Activated CD8-positive, alpha-beta memory T cell treated with anti-CD3 and anti-CD28 coated beads, Interleukin-2, amount 10 ng/mL, durations not matched to agents 7 days and 5 days (primary cell): ENCODE data around the gene DLG4. TPM values are rescaled to one million over a fixed set of nuclear protein-coding genes. Genes with fewer than 3 reads are reported as not detected.
"Not testable (repeated sequence)": the region's sequence is repeated elsewhere in the genome, so short reads cannot be mapped to it uniquely, and the experiment has no call there.

Experiments used
- ATAC-seq: fragments of 150-1000 bp; cut with Tn5 transposase; one replicate; pipeline ENCODE4 v1.10.0; 2021; ENCODE audit warnings: moderate library complexity
- CTCF ChIA-PET: fragments of 350-600 bp; sonication (Branson Sonifier 250); formaldehyde crosslinking; loops from one replicate; lab custom pipeline; 2021; ENCODE audit warnings: antibody characterized with exemption; lab: Charles Lee
- DNase-seq: peaks from one replicate; pipeline ENCODE4 v3.0.0-alpha.2; 2020
- H3K27ac Mint-ChIP-seq: one replicate; pipeline ENCODE4 v1.8.0; 2021; ENCODE audit warnings: mild to moderate bottlenecking, mixed read lengths
- H3K27me3 Mint-ChIP-seq: one replicate; pipeline ENCODE4 v1.8.0; 2021; ENCODE audit warnings: mixed read lengths
- H3K36me3 Mint-ChIP-seq: one replicate; pipeline ENCODE4 v1.8.0; 2021; ENCODE audit warnings: mild to moderate bottlenecking, mixed read lengths
- H3K4me1 Mint-ChIP-seq: one replicate; pipeline ENCODE4 v1.8.0; 2021; ENCODE audit warnings: mixed read lengths
- H3K4me3 Mint-ChIP-seq: one replicate; pipeline ENCODE4 v1.8.0; 2021; ENCODE audit warnings: mild to moderate bottlenecking, moderate library complexity, mixed read lengths
- H3K9me3 Mint-ChIP-seq: one replicate; pipeline ENCODE4 v1.8.0; 2022; ENCODE audit warnings: low read depth, mixed read lengths
- total RNA-seq, 2 experiments: library from RNA; stranded (reverse); gene quantifications; one replicate each; pipeline ENCODE4 v1.2.3, GENCODE V29; 2021

DLG4 gene
- total RNA-seq, 2 experiments from 2014 or later, result 4.9 to 5.3 TPM

DNA sequence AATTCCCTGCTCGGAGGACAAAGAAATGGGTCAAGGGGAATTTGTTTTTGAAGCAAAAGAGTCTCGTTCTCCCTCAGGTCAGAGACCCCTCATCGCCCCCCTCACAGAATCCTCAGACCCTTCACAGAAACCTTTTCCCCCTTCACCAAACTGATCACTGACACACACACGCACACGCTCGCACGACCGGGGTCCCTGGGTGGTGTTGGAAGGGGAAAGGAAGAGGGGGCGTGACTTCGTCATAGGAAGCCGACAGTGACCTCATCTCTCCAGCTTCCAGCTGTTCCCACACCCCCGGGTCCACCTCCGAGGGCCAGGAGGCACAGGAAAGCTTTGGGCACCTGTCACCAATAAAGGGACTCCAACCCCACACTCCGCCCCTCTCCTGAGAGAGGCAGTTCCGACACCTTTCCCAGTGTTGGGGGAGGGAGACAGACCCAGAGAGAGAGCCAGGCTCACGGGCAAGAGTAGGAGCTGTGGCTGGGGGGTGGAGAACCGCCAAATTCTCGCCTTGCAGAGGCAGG, 41.6 kb downstream of the DLG4 start:
- Mint-ChIP-seq H3K4me3 (peak overlapping the region; percentile 53), H3K4me1 (peaks cover 9% of the 10 kb centered on the region), H3K36me3 (no peaks in the 10 kb centered on the region), H3K9me3 (no peaks in the 10 kb centered on the region), H3K27me3 (peaks cover 14% of the 10 kb centered on the region), H3K27ac (no peak overlapping the region)
- CTCF ChIA-PET, result interaction anchor here (0.9 to 3.6 kb wide), 26 partner anchors 8 to 264 kb away, joined by 3 to 41 read pairs (median 4); partner anchors contain the start of genes BCL6B, SLC16A11 and SLC16A13
- ATAC-seq, result no peak
- DNase-seq, result no peak

DNA sequence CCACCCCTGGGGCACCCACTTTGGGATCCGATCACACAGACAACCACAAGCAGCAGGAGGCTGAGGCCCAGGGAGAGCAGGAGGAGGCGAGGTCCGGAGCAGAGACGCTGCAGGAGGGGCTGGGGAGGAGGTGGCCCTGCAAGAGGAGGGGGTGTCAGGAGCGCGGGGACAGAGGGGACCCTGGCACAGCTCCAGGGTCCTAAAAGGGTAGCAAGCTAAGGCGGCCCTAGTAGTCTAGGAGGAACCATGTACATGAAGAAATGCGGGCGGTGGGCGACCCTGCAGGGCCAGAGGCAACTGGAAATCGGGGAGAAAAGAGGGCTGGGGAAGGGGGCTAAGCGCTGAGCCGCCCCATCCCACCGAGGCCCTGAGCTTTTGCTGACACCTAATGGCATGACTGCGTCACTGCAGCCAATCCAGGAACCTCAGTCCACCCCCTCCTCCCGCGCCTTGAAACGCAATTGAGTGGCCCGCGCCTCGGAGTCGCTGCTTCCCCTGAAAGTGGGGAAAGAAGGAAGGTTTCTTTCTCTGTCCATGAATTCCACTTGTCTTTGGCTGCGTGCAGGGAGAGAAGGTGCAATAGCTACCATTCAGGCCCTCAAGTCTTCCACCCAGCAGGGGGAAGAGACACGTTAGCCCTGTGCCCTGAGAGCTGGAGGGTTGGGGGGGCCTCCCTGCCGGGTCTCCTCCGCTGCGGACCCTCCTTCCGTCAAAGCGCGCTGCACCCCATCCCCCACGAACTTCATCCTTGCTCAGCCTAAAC, 42.3 kb downstream of the DLG4 start:
- peak overlapping the region; percentile 53 for H3K4me3 Mint-ChIP-seq
- H3K27me3 Mint-ChIP-seq, result peaks cover 14% of the 10 kb centered on the region
- DNase-seq, result peak; percentile 75
- no peaks in the 10 kb centered on the region for H3K36me3 Mint-ChIP-seq
- H3K9me3 Mint-ChIP-seq, result no peaks in the 10 kb centered on the region
- H3K4me1 Mint-ChIP-seq, result peaks cover 9% of the 10 kb centered on the region
- no peak overlapping the region for H3K27ac Mint-ChIP-seq
- CTCF ChIA-PET, result interaction anchor here (0.8 to 3.6 kb wide), 28 partner anchors 8 to 263 kb away, joined by 3 to 41 read pairs (median 4); partner anchors contain the start of genes BCL6B, SLC16A11 and SLC16A13
- peak; percentile 73 for ATAC-seq

DNA sequence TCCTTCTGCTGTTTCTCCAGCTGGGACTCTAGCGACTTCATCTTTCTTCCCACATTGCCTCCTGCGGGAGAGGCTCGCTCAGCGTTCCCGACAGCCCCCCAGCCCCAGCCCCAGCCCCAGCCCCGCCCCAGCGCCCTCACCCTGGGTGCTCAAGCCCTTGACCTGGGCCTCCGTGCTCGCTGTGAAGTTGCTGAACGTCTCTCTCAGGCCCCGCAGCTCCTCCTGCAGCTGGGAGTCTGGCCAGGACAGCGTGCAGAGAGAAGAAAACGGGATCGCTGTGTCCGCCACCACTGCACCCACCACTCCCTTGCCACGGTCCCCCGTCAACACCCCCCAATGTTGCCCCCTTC, 42.8 kb downstream of the DLG4 start:
- H3K4me1 Mint-ChIP-seq, result peaks cover 9% of the 10 kb centered on the region
- H3K27ac Mint-ChIP-seq, result no peak overlapping the region
- H3K9me3 Mint-ChIP-seq, result no peaks in the 10 kb centered on the region
- CTCF ChIA-PET, result interaction anchor here (0.8 to 3.6 kb wide), 24 partner anchors 9 to 261 kb away, joined by 3 to 41 read pairs (median 4); partner anchors contain the start of genes BCL6B, SLC16A11 and SLC16A13
- ATAC-seq (no peak), DNase-seq (no peak)
- H3K36me3 Mint-ChIP-seq, result no peaks in the 10 kb centered on the region
- H3K4me3 Mint-ChIP-seq, result no peak overlapping the region
- H3K27me3 Mint-ChIP-seq, result peaks cover 14% of the 10 kb centered on the region

DNA sequence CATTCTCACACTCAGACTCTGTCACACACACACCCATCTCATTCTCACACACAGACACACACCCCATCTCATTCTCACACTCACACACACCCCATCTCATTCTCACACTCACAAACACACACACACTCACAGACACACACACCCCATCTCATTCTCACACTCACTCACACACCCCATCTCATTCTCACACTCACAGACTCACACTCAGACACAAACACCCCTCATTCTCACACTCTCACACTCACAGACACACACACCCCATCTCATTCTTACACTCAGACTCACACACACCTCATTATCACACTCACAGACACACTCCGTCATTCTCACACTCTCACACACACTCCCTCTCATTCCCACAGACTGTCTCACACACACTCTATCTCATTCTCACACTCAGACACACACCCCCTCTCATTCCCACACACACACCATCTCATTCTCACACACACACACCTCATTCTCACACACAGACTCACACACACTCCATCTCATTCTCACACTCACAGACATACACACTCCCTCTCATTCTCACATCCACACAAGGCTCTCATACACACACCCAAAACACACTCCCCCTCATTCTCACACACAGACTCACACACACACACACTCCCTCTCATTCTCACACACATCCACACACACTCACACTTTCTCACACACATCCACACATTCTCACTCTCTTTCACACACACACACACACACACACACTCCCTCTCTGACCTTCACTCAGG, 43.4 kb downstream of the DLG4 start:
- Mint-ChIP-seq H3K36me3 (no peaks in the 10 kb centered on the region), H3K27me3 (peaks cover 14% of the 10 kb centered on the region), H3K4me1 (peaks cover 9% of the 10 kb centered on the region), H3K27ac (no peak overlapping the region), H3K4me3 (no peak overlapping the region), H3K9me3 (no peaks in the 10 kb centered on the region)
- DNase-seq (no peak), ATAC-seq (no peak)
- CTCF ChIA-PET, result interaction anchor here (1.3 to 3.6 kb wide), 10 partner anchors 9 to 153 kb away, joined by 4 to 41 read pairs (median 8); partner anchors contain the start of genes BCL6B, SLC16A11 and SLC16A13

DNA sequence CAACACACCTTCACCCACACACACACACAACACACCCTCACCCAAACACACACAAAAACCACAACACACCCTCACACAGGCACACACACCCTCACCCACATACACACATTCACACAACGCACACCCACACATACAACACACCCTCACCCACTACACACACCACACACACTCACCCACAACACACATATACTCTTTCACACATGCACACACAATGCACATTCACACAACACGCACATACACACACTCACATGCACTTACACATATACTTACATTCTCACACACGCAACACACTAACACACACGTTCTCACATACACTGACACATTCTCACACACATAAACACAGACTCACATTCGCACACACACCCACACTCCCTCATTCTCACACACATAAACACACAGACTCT, 44.3 kb downstream of the DLG4 start:
- DNase-seq, result no peak

DNA sequence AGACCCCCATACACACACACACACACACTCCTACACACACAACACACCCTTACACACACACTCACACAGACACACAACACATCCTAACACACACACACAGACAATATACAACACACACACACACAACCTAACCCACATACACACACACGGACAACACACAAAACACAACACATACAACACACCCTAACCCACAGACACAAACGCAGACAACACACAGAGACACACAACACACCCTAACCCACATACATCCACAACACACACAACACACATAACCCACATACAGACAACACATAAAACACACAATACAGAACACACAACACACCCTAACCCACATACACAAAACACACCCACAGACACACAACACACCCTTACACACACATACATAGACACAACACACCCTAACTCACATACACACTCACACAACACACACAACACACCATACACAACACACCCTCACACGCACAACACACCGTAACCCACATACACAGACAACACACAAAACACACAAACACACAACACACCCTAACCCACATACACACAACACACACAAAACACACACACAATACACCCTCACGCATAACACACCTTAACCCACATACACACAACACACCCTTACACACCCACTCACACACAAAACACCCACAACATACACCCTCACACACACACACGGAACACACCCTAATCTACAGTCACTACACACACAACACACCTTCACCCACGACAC, 44.9 kb downstream of the DLG4 start:
- no peaks in the 10 kb centered on the region for H3K9me3 Mint-ChIP-seq
- no peak overlapping the region for H3K4me3 Mint-ChIP-seq
- H3K27ac Mint-ChIP-seq, result no peak overlapping the region
- DNase-seq (no peak), ATAC-seq (no peak)
- H3K36me3 Mint-ChIP-seq, result no peaks in the 10 kb centered on the region
- CTCF ChIA-PET, result interaction anchor here (1.5 to 1.9 kb wide), 2 partner anchors 123 to 129 kb away, joined by 5 to 10 read pairs; no protein-coding TSS in a partner anchor
- peaks cover 14% of the 10 kb centered on the region for H3K27me3 Mint-ChIP-seq
- H3K4me1 Mint-ChIP-seq, result peaks cover 9% of the 10 kb centered on the region

More for the DNA sequence above, 44.3 kb downstream of the DLG4 start:
- H3K27me3 Mint-ChIP-seq, result peaks cover 14% of the 10 kb centered on the region
- H3K4me1 Mint-ChIP-seq, result peaks cover 9% of the 10 kb centered on the region
- ATAC-seq, result no peak
- no peak overlapping the region for H3K27ac Mint-ChIP-seq
- no peaks in the 10 kb centered on the region for H3K36me3 Mint-ChIP-seq
- no peak overlapping the region for H3K4me3 Mint-ChIP-seq
- CTCF ChIA-PET, result no interaction called here
- no peaks in the 10 kb centered on the region for H3K9me3 Mint-ChIP-seq

DNA sequence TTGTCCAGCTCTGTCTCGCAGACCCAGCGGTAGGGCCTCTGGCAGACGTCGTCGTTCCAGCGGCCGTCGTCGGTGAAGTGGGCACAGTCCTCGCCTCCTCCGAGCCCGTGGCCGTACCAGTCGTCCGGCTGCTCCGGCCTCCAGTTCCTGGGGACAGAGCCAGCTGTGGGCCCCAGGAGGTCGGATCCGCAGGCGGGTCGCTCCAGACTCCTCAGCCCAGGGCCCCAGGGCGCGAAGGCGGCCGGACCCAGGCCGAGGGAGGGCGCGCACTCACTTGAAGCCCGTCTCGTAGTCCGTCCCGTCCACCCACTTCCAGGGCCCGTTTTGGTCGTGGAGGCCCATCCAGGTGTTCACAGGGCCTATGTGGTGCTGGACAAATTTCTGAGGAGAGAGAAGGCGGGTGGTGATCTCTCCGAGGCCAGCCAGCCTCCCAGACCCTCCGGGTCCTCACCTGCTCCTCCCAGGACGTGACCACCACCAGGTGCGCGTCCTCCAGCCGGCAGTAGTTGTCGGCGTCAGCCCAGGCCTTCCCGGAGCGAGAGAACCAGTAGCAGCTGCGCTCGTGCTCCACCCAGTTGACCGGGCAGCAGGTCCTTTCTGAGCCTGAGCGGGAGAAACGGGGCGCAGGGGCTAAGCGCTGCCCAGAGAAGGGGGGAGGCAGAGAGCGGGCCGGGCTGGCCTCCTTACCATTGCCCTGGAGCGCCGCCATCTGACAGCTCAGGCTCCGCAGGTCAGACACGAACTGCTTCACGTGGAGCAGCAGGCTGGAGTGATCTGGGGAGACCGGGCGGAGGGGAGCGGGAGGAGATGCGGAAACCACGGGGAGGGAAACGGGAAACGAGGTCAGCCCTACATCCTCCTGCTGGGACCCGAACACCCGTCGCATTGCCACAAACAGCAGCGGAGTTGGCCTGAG, 45.7 kb downstream of the DLG4 start:
- Mint-ChIP-seq H3K27ac (no peak overlapping the region), H3K4me3 (no peak overlapping the region), H3K36me3 (no peaks in the 10 kb centered on the region), H3K9me3 (peaks cover 2% of the 10 kb centered on the region), H3K4me1 (peaks cover 11% of the 10 kb centered on the region), H3K27me3 (peaks cover 14% of the 10 kb centered on the region)
- CTCF ChIA-PET, result interaction anchor here (0.7 to 1.9 kb wide), 4 partner anchors 41 to 170 kb away, joined by 3 to 10 read pairs (median 4); no protein-coding TSS in a partner anchor
- DNase-seq (peak; percentile 78), ATAC-seq (peak; percentile 75)

DNA sequence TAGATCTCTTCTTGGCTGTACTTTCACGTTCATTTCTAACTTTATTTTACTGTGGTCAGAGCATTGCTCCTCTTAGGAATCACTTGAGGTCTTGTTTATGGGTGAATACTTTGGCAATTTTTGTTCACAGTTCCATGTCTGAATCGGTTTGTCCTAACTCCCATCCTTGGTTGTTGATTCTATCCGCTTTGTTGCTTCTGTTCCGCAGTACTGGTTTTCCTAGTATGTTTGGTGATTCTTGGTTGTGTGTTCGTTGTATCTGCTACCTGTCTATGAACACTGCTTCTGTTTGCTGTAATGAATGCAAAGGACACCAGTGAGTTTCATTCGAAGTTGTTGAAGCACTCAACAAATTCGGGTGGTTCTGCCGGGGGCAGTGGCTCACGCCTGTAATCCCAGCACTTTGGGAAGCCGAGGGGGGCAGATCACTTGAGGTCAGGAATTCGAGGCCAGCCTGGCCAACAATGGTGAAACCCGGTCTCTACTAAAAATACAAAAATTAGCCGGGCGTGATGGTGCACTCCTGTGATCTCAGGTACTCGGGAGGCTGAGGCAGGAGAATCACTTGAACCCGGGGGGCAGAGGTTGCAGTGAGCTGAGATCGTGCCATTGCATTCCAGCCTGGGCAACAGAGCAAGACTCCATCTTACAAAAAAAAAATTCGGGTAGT, 47.0 kb downstream of the DLG4 start:
- not testable (repeated sequence) for H3K4me1 Mint-ChIP-seq, H3K9me3 Mint-ChIP-seq, DNase-seq, ATAC-seq, H3K27me3 Mint-ChIP-seq, H3K4me3 Mint-ChIP-seq, H3K36me3 Mint-ChIP-seq
- peak overlapping the region; percentile 1 for H3K27ac Mint-ChIP-seq
- CTCF ChIA-PET, result interaction anchor here (0.7 to 1.9 kb wide), 4 partner anchors 40 to 168 kb away, joined by 3 to 10 read pairs (median 4); no protein-coding TSS in a partner anchor

DNA sequence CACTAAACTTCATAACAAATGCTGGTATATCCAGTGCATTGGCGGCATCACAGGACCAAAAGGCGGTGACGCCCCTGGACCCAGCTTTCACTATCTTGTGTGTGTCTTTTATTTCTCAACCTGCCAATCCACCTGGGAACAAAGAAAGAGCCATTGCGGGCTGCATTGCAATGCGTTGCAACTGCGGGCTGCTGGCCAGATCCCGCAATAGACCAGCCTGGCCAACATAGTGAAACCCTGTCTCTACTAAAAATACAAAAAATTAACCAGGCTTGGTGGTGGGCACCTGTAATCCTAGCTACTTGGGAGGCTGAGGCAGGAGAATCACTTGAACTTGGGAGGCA, 50.1 kb downstream of the DLG4 start:
- not testable (repeated sequence) for H3K9me3 Mint-ChIP-seq, ATAC-seq, H3K27me3 Mint-ChIP-seq, DNase-seq, H3K4me3 Mint-ChIP-seq, H3K4me1 Mint-ChIP-seq, H3K36me3 Mint-ChIP-seq, H3K27ac Mint-ChIP-seq
- CTCF ChIA-PET, result interaction anchor here (0.9 to 1.0 kb wide), 2 partner anchors 117 to 123 kb away, joined by 4 to 5 read pairs; no protein-coding TSS in a partner anchor

DNA sequence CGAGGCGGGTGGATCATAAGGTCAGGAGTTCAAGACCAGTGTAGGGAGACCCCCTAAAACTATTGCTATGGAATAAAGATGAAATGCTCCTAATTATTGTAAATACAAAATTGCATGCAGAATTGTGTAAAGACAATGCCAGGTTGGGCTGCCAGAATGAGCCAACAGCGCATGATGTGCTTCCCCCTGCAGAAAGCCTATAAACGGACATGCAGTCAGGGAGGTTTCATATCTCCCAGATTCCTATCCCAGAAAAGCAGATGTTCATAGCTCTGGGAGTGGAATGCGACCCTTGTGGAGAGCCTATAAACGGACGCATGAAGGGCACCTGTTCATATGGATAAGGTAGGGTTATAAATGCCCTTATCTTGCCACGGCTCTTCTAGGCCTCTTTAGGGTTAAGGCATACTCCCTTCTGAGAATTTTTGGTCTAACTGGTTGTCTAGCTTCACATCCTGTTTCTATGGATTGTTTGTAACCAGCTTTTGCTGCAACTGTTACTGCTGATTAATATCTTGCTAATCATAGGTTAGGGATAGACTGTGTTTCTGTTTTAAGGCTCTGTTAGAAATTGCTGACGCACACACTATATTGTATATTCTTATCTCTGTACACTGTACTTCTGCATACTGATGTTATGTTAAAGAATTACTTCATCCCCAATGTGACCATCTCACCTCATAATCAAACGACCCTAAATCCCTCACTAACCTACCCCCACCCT, 50.6 kb downstream of the DLG4 start:
- H3K36me3 Mint-ChIP-seq, H3K4me1 Mint-ChIP-seq, H3K27me3 Mint-ChIP-seq, H3K27ac Mint-ChIP-seq, CTCF ChIA-PET, ATAC-seq, H3K9me3 Mint-ChIP-seq, H3K4me3 Mint-ChIP-seq, DNase-seq: not testable (repeated sequence)

DNA sequence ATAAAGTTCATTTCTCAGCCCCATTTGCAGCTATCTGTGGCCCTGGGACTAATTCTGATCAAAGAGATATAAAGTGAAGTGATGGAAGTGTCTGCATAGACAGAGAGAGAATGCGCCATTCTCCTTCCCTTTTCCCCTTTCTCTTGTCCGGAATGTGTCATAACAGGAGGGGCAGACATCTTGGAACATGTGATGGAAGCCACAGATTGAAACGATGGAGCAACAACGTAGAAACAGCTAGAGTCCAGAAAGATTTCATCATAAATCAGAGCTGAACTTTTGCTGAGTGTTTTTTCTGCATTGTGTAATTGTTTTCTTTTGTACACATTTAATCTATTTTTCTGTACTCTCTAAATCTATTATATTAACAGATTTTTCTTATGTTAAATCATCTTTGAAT, 51.8 kb downstream of the DLG4 start:
- H3K4me3 Mint-ChIP-seq, result no peak overlapping the region
- CTCF ChIA-PET, result interaction anchor here (1.9 kb wide), 1 partner anchor 9 kb away, joined by 9 read pairs; no protein-coding TSS in a partner anchor
- H3K27ac Mint-ChIP-seq, result no peak overlapping the region
- no peaks in the 10 kb centered on the region for H3K36me3 Mint-ChIP-seq
- peaks cover 2% of the 10 kb centered on the region for H3K9me3 Mint-ChIP-seq
- ATAC-seq (no peak), DNase-seq (no peak)
- H3K4me1 Mint-ChIP-seq, result peaks cover 1% of the 10 kb centered on the region
- H3K27me3 Mint-ChIP-seq, result peaks cover 2% of the 10 kb centered on the region
